ENCODE measurements around the gene IPP.

The IPP gene

DNA sequence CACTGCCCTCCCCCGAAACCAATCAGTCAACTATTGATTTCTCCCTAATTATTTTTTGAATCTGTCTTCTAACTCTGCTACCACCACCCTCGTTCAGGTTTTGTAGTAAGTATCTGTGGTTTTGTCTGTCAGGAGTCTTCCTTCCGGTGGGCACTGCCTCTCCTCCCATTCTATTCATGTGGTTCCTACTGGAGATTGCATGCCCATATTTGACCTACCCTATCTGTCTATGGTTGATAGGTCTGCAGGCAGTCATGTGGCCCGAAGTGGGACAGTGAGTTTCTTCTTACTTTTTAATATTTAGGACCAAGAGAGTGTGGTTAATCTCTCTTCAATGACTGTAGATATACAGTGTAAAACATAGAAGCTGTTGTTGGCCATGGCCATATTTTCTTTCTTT is 35.1 kb upstream of the IPP start:
- TF ChIP-seq CTCF (IDR thresholded peaks at IDR 0.05): no peak

DNA sequence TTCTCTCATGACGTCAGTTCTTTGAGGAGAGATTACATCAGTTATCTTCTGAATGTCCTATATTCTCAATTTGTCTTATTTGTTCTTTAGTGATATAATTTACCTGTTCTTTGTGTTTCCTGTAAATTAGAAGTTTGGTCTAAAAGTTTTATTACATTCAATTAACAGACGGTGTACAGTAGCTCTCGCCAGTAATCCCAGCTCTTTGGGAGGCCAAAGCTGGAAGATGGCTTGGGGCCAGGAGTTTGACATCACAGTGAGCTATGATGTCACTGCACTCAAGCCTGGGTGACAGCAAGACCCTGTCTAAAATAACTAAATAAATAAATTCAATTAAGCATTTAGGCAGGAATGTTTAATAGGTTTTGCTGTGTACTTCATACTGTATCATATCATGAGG is 25.3 kb upstream of the IPP start:
- TF ChIP-seq CTCF (IDR thresholded peaks at IDR 0.05): no peak

- TF ChIP-seq CTCF (IDR thresholded peaks at IDR 0.05): no peak
These were observed 22.5 kb upstream of the IPP start for GRCh38 chr1:45772971-45773370.

DNA sequence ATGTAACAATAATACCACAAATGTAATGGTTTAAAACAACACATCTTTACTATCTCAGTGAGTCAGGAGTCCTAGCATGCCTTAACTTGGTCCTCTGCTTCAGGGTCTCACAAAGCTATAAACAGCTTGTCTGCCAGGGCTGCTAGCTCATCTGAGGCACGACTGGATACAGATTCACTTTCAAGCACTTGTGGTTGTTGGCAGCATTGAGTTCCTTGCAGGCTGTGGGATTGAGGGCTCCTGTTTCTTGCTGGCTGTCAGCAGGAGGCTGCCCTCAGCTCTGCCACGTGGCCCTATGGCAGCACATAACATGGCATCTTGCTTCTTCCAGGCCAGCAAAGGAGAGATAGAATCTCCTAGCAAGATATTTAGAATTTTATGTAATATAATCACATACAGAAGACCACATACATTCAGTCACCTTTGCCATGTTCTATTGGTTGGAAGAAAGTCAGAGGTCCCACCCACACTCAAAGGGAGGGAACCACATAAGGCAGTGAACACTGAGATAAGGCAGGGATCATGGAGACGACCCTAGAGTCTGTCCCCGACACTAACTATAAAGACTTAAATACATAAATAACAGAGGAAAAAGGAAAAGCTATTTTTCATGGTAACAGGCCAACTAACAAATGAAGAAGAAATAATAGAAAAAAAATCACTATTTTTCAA is 18.9 kb upstream of the IPP start:
- no peak for TF ChIP-seq CTCF (IDR thresholded peaks at IDR 0.05)

GRCh38 chr1:45767035-45767434 is 16.6 kb upstream of the IPP start:
- TF ChIP-seq CTCF (IDR thresholded peaks at IDR 0.05): no peak

- TF ChIP-seq CTCF (IDR thresholded peaks at IDR 0.05): no peak
These were observed 15.7 kb upstream of the IPP start for GRCh38 chr1:45765999-45766792.

- TF ChIP-seq CTCF (IDR thresholded peaks at IDR 0.05): no peak
These were observed 11.8 kb upstream of the IPP start for GRCh38 chr1:45762291-45762690.
